Parathyroid adenoma (tissue), 2 donors: Measurements from ENCODE around the gene TRUB2.

ENCODE experiments used
- H2AFZ ChIP-seq: fragments of 300-600 bp; sonication (generic); one replicate; pipeline ENCODE4 v1.7.0; 2017; ENCODE audit warnings: antibody characterized with exemption, mild to moderate bottlenecking
- H3K27ac ChIP-seq: fragments of 300-600 bp; sonication (generic); one replicate; pipeline ENCODE4 v1.7.0; 2017
- H3K27me3 ChIP-seq: fragments of 300-600 bp; sonication (generic); one replicate; pipeline ENCODE4 v1.7.0; 2017; ENCODE audit warnings: low read length; ENCODE audit not compliant: control insufficient read depth, insufficient read depth
- H3K36me3 ChIP-seq: fragments of 300-600 bp; sonication (generic); one replicate; pipeline ENCODE4 v1.7.0; 2017; ENCODE audit warnings: low read length; ENCODE audit not compliant: control insufficient read depth, insufficient read depth
- H3K4me1 ChIP-seq: fragments of 300-600 bp; sonication (generic); one replicate; pipeline ENCODE4 v1.7.0; 2017; ENCODE audit warnings: control low read depth
- H3K4me2 ChIP-seq: fragments of 300-600 bp; sonication (generic); one replicate; pipeline ENCODE4 v1.7.0; 2017; ENCODE audit warnings: low read length
- H3K4me3 ChIP-seq: fragments of 300-600 bp; sonication (generic); one replicate; pipeline ENCODE4 v1.7.0; 2017; ENCODE audit warnings: low read depth, low read length
- H3K79me2 ChIP-seq: fragments of 300-600 bp; sonication (generic); one replicate; pipeline ENCODE4 v1.7.0; 2017; ENCODE audit warnings: control low read depth
- H3K9ac ChIP-seq: fragments of 300-600 bp; sonication (generic); one replicate; pipeline ENCODE4 v1.7.0; 2017; ENCODE audit warnings: mild to moderate bottlenecking
- H3K9me3 ChIP-seq: fragments of 300-600 bp; sonication (generic); one replicate; pipeline ENCODE4 v1.7.0; 2017; ENCODE audit warnings: low read length; ENCODE audit not compliant: control insufficient read depth
- TF ChIP-seq, protein P1 (sequence below): fragments of 300-600 bp; sonication (generic); IDR thresholded peaks from one replicate; pipeline ENCODE4 v1.7.0; 2017; ENCODE audit warnings: antibody characterized with exemption, mild to moderate bottlenecking
- donor health status: primary hyperparathyroidism.

TRUB2 gene

DNA sequence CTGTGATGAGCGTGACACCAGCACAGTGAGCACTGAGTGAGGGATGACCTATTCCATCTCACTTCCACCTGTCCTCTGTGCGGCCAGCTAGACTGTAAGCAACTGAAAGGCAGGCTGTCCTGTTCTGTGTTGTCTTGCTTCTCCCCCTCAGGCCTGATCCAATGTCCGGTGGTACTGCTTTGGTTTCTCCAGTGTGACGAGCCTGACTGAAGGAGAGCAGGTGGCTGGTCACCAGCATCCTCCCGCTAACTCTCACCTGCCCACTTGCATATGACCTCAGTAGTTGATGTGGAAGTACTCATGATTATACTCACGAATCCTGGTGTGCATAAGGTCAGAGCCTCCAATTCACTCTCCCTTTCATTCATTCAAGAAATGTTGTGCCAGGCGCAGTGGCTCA, 15.7 kb upstream of the TRUB2 start:
- Histone ChIP-seq H2AFZ (no peak overlapping the region), H3K27me3 (no peaks in the 10 kb centered on the region), H3K79me2 (no peaks in the 10 kb centered on the region), H3K4me2 (no peak overlapping the region), H3K4me3 (no peak overlapping the region), H3K4me1 (no peaks in the 10 kb centered on the region), H3K27ac (no peak overlapping the region), H3K9ac (no peak overlapping the region), H3K36me3 (no peaks in the 10 kb centered on the region), H3K9me3 (no peaks in the 10 kb centered on the region)
- TF ChIP-seq, protein P1, sequence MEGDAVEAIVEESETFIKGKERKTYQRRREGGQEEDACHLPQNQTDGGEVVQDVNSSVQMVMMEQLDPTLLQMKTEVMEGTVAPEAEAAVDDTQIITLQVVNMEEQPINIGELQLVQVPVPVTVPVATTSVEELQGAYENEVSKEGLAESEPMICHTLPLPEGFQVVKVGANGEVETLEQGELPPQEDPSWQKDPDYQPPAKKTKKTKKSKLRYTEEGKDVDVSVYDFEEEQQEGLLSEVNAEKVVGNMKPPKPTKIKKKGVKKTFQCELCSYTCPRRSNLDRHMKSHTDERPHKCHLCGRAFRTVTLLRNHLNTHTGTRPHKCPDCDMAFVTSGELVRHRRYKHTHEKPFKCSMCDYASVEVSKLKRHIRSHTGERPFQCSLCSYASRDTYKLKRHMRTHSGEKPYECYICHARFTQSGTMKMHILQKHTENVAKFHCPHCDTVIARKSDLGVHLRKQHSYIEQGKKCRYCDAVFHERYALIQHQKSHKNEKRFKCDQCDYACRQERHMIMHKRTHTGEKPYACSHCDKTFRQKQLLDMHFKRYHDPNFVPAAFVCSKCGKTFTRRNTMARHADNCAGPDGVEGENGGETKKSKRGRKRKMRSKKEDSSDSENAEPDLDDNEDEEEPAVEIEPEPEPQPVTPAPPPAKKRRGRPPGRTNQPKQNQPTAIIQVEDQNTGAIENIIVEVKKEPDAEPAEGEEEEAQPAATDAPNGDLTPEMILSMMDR = no peak

- TF ChIP-seq, protein P1 = no peak
- H3K79me2 ChIP-seq = no peaks in the 10 kb centered on the region
- H3K27ac ChIP-seq = no peak overlapping the region
These were observed 13.7 kb upstream of the TRUB2 start for GRCh38 chr9:128335914-128336313.

GRCh38 chr9:128335161-128335560, 12.9 kb upstream of the TRUB2 start:
- no peak overlapping the region for H3K9ac ChIP-seq
- H3K4me3 ChIP-seq = no peak overlapping the region
- H3K79me2 ChIP-seq = no peaks in the 10 kb centered on the region
- no peak overlapping the region for H3K27ac ChIP-seq
- no peaks in the 10 kb centered on the region for H3K4me1 ChIP-seq
- TF ChIP-seq, protein P1 = no peak
- H3K27me3 ChIP-seq = no peaks in the 10 kb centered on the region
- no peaks in the 10 kb centered on the region for H3K9me3 ChIP-seq
- H3K36me3 ChIP-seq = no peaks in the 10 kb centered on the region
- H2AFZ ChIP-seq = no peak overlapping the region
- H3K4me2 ChIP-seq = no peak overlapping the region

More at GRCh38 chr9:128335914-128336313, 13.7 kb upstream of the TRUB2 start:
- H3K4me1 ChIP-seq = no peaks in the 10 kb centered on the region
- no peak overlapping the region for H2AFZ ChIP-seq
- H3K4me2 ChIP-seq = no peak overlapping the region
- H3K36me3 ChIP-seq = no peaks in the 10 kb centered on the region
- no peaks in the 10 kb centered on the region for H3K9me3 ChIP-seq
- no peak overlapping the region for H3K4me3 ChIP-seq
- H3K27me3 ChIP-seq = no peaks in the 10 kb centered on the region
- no peak overlapping the region for H3K9ac ChIP-seq

DNA sequence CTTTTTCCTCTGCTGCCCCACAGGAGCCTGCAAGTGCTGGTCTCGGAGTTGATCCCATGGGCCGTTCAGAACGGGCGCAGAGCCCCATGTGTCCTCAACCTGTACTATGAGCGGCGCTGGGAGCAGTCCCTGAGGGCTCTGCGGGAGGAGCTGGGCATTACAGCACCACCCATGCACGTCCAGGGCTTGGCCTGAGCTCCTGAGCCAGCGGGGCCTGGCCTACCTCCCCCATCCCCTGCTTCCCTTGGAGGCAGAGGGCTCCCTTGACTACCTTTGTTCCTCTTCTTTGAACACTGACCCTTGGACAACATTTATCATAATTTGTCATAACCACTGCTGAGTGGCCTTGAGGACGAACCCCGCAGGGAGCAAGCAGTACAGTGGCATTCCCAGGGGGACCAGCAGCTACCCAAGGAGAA, 11.2 kb upstream of the TRUB2 start:
- Histone ChIP-seq H3K4me2 (no peak overlapping the region), H2AFZ (no peak overlapping the region), H3K4me3 (no peak overlapping the region), H3K27me3 (no peaks in the 10 kb centered on the region), H3K9ac (no peak overlapping the region), H3K9me3 (no peaks in the 10 kb centered on the region), H3K36me3 (no peaks in the 10 kb centered on the region), H3K79me2 (no peaks in the 10 kb centered on the region), H3K4me1 (no peaks in the 10 kb centered on the region), H3K27ac (no peak overlapping the region)
- TF ChIP-seq, protein P1 = no peak

DNA sequence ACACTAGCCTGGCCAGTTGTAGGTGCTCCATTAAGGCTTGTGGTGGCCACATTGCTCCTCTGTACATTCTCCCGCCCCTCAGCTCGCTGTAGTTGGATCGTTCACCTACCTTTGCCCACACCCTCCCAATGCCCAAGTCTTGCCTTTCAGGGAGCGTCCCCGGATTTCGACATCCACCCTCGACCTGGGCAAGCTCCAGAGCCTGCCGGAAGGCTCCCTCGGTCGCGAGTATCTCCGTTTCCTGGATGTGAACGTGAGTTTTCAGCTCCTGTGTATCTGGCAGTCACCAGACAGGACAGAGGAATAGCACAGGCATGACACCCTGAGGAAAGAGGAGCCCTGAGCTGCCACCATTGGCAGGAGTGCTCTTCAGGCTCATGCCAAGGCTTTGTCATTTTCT, 3.4 kb upstream of the TRUB2 start:
- no peak overlapping the region for H3K4me3 ChIP-seq
- H3K27ac ChIP-seq = no peak overlapping the region
- no peak overlapping the region for H2AFZ ChIP-seq
- H3K4me2 ChIP-seq = no peak overlapping the region
- peaks cover 8% of the 10 kb centered on the region for H3K79me2 ChIP-seq
- H3K4me1 ChIP-seq = peaks cover 2% of the 10 kb centered on the region
- TF ChIP-seq, protein P1 = no peak
- no peak overlapping the region for H3K9ac ChIP-seq
- no peaks in the 10 kb centered on the region for H3K27me3 ChIP-seq
- no peaks in the 10 kb centered on the region for H3K36me3 ChIP-seq
- H3K9me3 ChIP-seq = no peaks in the 10 kb centered on the region
